ENCODE measurements around the gene KIR3DL3.
"Not testable (repeated sequence)": the region's sequence is repeated elsewhere in the genome, so short reads cannot be mapped to it uniquely, and the experiment has no call there.

The KIR3DL3 gene

DNA sequence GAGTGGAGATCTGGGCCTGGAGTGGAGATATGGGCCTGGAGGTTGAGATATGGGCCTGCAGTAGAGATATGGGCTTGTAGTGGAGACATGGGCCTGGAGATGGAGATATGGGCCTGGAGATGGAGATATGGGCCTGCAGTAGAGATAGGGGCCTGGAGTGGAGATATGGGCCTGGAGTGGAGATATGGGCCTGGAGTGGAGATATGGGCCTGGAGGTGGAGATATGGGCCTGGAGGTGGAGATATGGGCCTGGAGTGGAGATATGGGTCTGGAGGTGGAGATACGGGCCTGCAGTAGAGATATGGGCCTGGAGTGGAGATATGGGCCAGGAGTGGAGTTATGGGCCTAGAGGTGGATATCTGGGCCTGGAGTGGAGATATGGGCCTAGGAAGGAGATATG is 14.5 kb downstream of the KIR3DL3 start:
- H3K9ac ChIP-seq (ENCODE audit: low read length), result no peak overlapping the region
- H3K4me3 ChIP-seq (ENCODE audit: low read length), result no peak overlapping the region
- no peaks in the 10 kb centered on the region for H3K36me3 ChIP-seq (ENCODE audit: control insufficient read depth, low read depth, low read length)
- H3K4me1 ChIP-seq (ENCODE audit: control insufficient read depth, low read depth, low read length), result no peaks in the 10 kb centered on the region
- no peak overlapping the region for H3K27ac ChIP-seq (ENCODE audit: low read length)
- H3K27me3 ChIP-seq (ENCODE audit: control insufficient read depth, insufficient read depth, low read length), result no peaks in the 10 kb centered on the region
- peaks cover 36% of the 10 kb centered on the region for H3K9me3 ChIP-seq (ENCODE audit: control insufficient read depth, low read depth, low read length)

DNA sequence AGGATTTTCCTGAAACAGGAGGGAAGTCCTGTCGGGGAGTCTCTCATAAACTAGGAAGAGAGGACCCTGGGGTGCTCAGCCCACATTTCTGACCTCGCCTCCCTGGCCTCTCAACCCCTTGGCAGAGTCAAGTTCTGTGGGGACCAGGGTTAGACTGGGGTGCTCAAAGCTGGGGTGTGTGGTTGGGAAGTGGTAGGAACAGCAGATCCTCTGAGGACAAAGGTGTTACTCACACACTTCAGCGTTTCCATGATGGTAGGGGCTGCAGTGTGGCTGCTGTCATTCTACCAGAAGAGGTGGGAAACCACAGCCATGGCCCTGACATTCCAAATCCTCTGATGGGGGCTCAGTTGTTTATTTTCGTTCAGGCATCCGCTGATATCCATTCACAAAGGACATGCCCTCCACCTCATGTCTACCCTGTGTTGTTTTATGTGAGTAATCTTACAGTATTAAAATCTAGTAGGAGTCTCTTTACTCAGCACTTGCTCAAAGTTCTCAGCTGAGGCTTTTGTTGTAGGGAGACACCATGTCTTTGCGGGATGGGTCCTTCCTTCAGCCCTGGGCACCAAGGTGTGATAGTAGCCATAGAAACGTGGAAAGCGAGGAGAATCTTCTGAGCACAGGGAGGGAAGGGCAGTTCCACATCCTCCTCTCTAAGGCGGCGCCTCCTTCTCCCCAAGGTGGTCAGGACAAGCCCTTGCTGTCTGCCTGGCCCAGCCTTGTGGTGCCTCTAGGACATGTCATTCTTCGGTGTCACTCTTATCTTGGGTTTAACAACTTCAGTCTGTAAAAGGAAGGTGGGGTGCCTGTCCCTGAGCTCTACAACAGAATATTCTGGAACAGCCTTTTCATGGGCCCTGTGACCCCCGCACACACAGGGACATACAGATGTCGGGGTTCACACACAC is 15.6 kb downstream of the KIR3DL3 start:
- Histone ChIP-seq H3K4me1 (ENCODE audit: control insufficient read depth, low read depth, low read length) (no peaks in the 10 kb centered on the region), H3K36me3 (ENCODE audit: control insufficient read depth, low read depth, low read length) (no peaks in the 10 kb centered on the region), H3K27me3 (ENCODE audit: control insufficient read depth, insufficient read depth, low read length) (no peaks in the 10 kb centered on the region), H3K4me3 (ENCODE audit: low read length) (no peak overlapping the region), H3K9ac (ENCODE audit: low read length) (no peak overlapping the region), H3K27ac (ENCODE audit: low read length) (no peak overlapping the region), H3K9me3 (ENCODE audit: control insufficient read depth, low read depth, low read length) (peaks cover 32% of the 10 kb centered on the region)

- H3K9ac ChIP-seq (ENCODE audit: low read length); H3K27ac ChIP-seq (ENCODE audit: low read length); H3K4me1 ChIP-seq (ENCODE audit: control insufficient read depth, low read depth, low read length); H3K27me3 ChIP-seq (ENCODE audit: control insufficient read depth, insufficient read depth, low read length); H3K36me3 ChIP-seq (ENCODE audit: control insufficient read depth, low read depth, low read length); H3K4me3 ChIP-seq (ENCODE audit: low read length): not testable (repeated sequence)
- peaks cover 32% of the 10 kb centered on the region for H3K9me3 ChIP-seq (ENCODE audit: control insufficient read depth, low read depth, low read length)
Observed at GRCh38 chr19:54741950-54742349, 17.7 kb downstream of the KIR3DL3 start.

DNA sequence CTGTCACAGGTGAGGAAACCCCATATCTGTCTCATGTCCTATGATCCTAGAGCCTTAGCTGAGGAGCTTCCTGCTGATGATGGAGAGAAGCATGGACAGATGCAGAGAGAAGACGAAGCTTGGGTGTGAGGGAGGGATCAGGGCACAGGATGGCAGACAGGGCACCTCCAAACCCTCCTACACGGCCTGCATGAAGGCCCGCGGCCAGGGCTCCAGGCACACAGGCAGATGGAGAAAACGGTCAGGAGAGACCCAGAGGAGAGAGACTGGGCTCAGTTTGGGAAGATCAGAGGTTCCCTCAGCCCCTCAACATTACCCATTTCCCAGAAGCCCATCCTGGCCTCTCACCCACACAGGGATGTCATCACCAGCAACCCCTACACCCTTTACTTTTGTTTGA is 19.8 kb downstream of the KIR3DL3 start:
- peaks cover 18% of the 10 kb centered on the region for H3K9me3 ChIP-seq (ENCODE audit: control insufficient read depth, low read depth, low read length)
- not testable (repeated sequence) for H3K36me3 ChIP-seq (ENCODE audit: control insufficient read depth, low read depth, low read length); H3K9ac ChIP-seq (ENCODE audit: low read length); H3K27ac ChIP-seq (ENCODE audit: low read length); H3K4me1 ChIP-seq (ENCODE audit: control insufficient read depth, low read depth, low read length); H3K27me3 ChIP-seq (ENCODE audit: control insufficient read depth, insufficient read depth, low read length); H3K4me3 ChIP-seq (ENCODE audit: low read length)

- not testable (repeated sequence) for H3K9ac ChIP-seq (ENCODE audit: low read length); H3K4me3 ChIP-seq (ENCODE audit: low read length); H3K27me3 ChIP-seq (ENCODE audit: control insufficient read depth, insufficient read depth, low read length); H3K27ac ChIP-seq (ENCODE audit: low read length); H3K9me3 ChIP-seq (ENCODE audit: control insufficient read depth, low read depth, low read length); H3K4me1 ChIP-seq (ENCODE audit: control insufficient read depth, low read depth, low read length); H3K36me3 ChIP-seq (ENCODE audit: control insufficient read depth, low read depth, low read length)
Observed at GRCh38 chr19:54747614-54748322, 23.5 kb downstream of the KIR3DL3 start.

GRCh38 chr19:54750276-54750675 is 26.0 kb downstream of the KIR3DL3 start:
- not testable (repeated sequence) for H3K4me1 ChIP-seq (ENCODE audit: control insufficient read depth, low read depth, low read length); H3K9ac ChIP-seq (ENCODE audit: low read length); H3K36me3 ChIP-seq (ENCODE audit: control insufficient read depth, low read depth, low read length); H3K9me3 ChIP-seq (ENCODE audit: control insufficient read depth, low read depth, low read length); H3K27ac ChIP-seq (ENCODE audit: low read length); H3K27me3 ChIP-seq (ENCODE audit: control insufficient read depth, insufficient read depth, low read length); H3K4me3 ChIP-seq (ENCODE audit: low read length)

GRCh38 chr19:54756204-54757110 is 32.2 kb downstream of the KIR3DL3 start:
- H3K27ac ChIP-seq (ENCODE audit: low read length); H3K4me1 ChIP-seq (ENCODE audit: control insufficient read depth, low read depth, low read length); H3K36me3 ChIP-seq (ENCODE audit: control insufficient read depth, low read depth, low read length); H3K4me3 ChIP-seq (ENCODE audit: low read length); H3K9me3 ChIP-seq (ENCODE audit: control insufficient read depth, low read depth, low read length); H3K9ac ChIP-seq (ENCODE audit: low read length); H3K27me3 ChIP-seq (ENCODE audit: control insufficient read depth, insufficient read depth, low read length): not testable (repeated sequence)

GRCh38 chr19:54758577-54758976 is 34.3 kb downstream of the KIR3DL3 start:
- H3K36me3 ChIP-seq (ENCODE audit: control insufficient read depth, low read depth, low read length); H3K27me3 ChIP-seq (ENCODE audit: control insufficient read depth, insufficient read depth, low read length); H3K4me1 ChIP-seq (ENCODE audit: control insufficient read depth, low read depth, low read length); H3K27ac ChIP-seq (ENCODE audit: low read length); H3K9me3 ChIP-seq (ENCODE audit: control insufficient read depth, low read depth, low read length); H3K4me3 ChIP-seq (ENCODE audit: low read length); H3K9ac ChIP-seq (ENCODE audit: low read length): not testable (repeated sequence)

- not testable (repeated sequence) for H3K27me3 ChIP-seq (ENCODE audit: control insufficient read depth, insufficient read depth, low read length); H3K4me1 ChIP-seq (ENCODE audit: control insufficient read depth, low read depth, low read length); H3K36me3 ChIP-seq (ENCODE audit: control insufficient read depth, low read depth, low read length); H3K4me3 ChIP-seq (ENCODE audit: low read length); H3K9me3 ChIP-seq (ENCODE audit: control insufficient read depth, low read depth, low read length); H3K9ac ChIP-seq (ENCODE audit: low read length); H3K27ac ChIP-seq (ENCODE audit: low read length)
Observed at GRCh38 chr19:54764219-54764618, 40.0 kb downstream of the KIR3DL3 start.

DNA sequence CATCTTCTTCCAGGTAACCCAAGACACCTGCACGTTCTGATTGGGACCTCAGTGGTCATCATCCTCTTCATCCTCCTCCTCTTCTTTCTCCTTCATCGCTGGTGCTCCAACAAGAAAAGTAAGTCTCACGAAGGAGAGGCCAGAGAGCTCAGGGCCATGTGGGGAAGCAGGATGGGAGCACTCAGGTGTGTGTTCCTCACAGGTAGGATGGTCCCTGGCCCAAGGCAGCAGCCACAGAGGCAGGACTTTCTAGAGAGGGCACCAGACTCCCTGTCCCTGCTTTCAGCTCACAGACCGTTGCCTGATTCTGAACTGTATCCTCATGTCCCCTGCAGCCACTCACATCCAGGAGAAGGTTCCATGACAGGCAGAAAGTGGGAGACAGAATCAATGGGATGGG is 42.2 kb downstream of the KIR3DL3 start:
- H3K36me3 ChIP-seq (ENCODE audit: control insufficient read depth, low read depth, low read length); H3K27me3 ChIP-seq (ENCODE audit: control insufficient read depth, insufficient read depth, low read length); H3K4me3 ChIP-seq (ENCODE audit: low read length); H3K27ac ChIP-seq (ENCODE audit: low read length); H3K4me1 ChIP-seq (ENCODE audit: control insufficient read depth, low read depth, low read length); H3K9ac ChIP-seq (ENCODE audit: low read length): not testable (repeated sequence)
- peaks cover 11% of the 10 kb centered on the region for H3K9me3 ChIP-seq (ENCODE audit: control insufficient read depth, low read depth, low read length)

DNA sequence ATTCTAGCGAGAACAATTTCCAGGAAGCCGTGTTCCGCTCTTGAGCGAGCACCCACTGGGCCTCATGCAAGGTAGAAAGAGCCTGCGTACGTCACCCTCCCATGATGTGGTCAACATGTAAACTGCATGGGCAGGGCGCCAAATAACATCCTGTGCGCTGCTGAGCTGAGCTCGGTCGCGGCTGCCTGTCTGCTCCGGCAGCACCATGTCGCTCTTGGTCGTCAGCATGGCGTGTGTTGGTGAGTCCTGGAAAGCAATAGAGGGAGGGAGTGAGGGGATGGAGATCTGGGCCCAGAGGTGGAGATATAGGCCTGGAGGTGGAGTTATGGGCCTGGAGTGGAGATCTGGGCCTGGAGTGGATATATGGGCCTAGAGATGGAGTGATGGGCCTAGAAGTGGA is 45.4 kb downstream of the KIR3DL3 start, which contains the start of gene KIR2DL1:
Gene KIR2DL1, plus strand, starts transcription at position 148 of the 400 bp plus-strand sequence. Its CDS starts 58 bp downstream, at position 206.
- peaks cover 15% of the 10 kb centered on the region for H3K9me3 ChIP-seq (ENCODE audit: control insufficient read depth, low read depth, low read length)
- not testable (repeated sequence) for H3K4me1 ChIP-seq (ENCODE audit: control insufficient read depth, low read depth, low read length); H3K4me3 ChIP-seq (ENCODE audit: low read length); H3K36me3 ChIP-seq (ENCODE audit: control insufficient read depth, low read depth, low read length); H3K27me3 ChIP-seq (ENCODE audit: control insufficient read depth, insufficient read depth, low read length); H3K27ac ChIP-seq (ENCODE audit: low read length); H3K9ac ChIP-seq (ENCODE audit: low read length)

All from iPS-18a (cell line).